Measurements from ENCODE around the gene NPIPB8. TPM values are rescaled to one million over a fixed set of nuclear protein-coding genes. Genes with fewer than 3 reads are reported as not detected.
"Not testable (repeated sequence)": the region's sequence is repeated elsewhere in the genome, so short reads cannot be mapped to it uniquely, and the experiment has no call there.

The NPIPB8 gene
- total RNA-seq, 1 donor from 2014 or later, result 0.21 TPM

GRCh38 chr16:28607116-28607623 is 30.7 kb upstream of the NPIPB8 start:
- no peak for DNase-seq

GRCh38 chr16:28607681-28608495 is 30.0 kb upstream of the NPIPB8 start:
- DNase-seq, result not testable (repeated sequence)

- not testable (repeated sequence) for DNase-seq
Observed at GRCh38 chr16:28608496-28608808, 29.4 kb upstream of the NPIPB8 start.

- DNase-seq, result not testable (repeated sequence)
Observed at GRCh38 chr16:28608867-28609596, 28.8 kb upstream of the NPIPB8 start.

DNA sequence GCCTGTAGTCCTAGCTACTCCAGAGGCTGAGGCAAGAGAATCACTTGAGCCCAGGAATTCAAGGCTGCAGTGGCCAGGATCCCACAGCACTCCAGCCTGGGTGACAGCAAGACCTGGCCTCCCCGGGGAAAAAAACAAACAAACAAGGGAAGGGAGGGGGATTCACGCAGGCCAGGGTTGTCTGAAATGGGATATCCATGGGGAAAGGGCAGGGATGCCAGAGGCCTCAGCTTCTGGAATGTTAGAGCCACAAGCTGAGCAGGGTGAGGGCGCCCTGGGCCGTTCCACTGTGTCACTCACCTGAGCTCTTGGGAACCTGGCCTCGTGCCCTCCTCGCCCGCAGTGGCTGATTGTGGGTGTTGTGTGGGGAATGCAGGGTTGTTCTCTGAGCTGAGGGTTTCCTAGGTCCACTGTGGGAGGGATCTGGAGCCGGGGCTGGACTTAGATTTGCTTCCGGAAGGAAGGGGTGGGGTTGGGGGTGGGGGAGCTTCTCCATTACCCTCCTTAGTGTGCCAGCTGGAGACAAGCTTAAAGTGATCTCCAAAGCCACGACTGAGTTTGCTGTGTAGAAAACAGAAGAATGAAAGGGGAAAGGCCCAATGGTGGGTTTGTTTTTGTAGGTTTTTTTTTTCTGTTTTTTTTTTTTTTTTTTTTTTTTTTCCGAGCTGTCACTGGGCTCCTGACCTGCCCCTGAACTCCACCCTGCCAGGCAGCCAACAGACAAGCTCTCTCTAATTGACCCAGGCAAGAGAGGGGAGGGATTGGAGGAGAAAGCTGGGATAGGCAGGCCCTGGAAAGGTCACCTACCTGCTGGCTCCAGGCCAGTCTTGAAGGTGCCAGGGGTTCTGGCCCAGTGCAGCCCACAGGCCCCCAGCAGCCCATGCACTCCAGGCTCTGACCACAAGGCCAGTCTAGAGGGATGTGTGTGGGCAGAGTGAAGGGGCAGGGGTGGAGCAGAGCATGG is 28.0 kb upstream of the NPIPB8 start, which contains the start of gene SULT1A1:
TSS of gene SULT1A1 (minus strand) at position 414 of the 964 bp plus-strand sequence. CDS start 1,189 bp downstream, outside the sequence.
- DNase-seq, result peak; percentile 60

GRCh38 chr16:28610595-28611191 is 27.2 kb upstream of the NPIPB8 start:
- no peak for DNase-seq

DNA sequence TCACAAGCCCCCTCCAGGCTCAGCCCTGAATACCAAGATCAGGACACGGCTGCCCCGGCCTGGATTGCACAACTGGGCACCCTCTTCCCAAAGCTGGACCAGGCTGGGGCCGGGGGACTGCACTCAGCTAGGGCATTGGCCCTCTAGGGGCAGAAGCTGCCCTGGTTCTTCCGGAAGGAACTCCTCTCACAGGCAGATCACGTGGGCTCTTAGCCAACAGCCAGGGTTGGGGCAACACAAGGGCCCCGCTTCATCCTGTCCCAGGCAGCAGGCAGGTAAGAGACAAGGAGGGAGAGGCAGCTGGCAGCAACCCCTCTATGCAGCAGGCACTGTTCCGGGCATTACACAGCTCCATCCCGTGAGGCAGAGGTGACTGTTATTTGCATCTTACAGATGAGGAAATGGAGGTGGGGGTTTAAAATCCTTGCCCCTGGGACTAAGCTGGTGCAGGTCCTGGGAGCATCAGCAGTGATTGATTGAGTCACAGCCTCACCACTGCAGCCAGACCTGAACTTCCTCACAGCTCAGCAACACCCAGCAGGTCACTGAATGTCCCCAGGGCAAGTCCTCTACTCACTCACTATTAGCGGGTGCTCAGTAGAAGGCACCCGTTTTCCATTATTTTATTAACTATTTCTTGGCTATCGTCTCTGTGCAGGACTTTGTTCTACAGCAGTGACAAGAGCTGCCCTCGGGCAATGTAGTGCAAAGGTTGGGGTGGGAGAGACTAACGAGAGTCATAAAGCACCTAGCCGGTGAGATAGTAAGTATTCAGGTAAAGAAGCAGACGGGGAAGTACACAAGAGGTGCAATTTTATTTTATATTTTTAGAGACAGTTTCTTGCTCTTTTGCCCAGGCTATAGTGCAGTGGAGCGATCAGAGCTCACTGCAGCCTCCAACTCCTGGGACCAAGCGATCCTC is 25.2 kb upstream of the NPIPB8 start:
- DNase-seq, result not testable (repeated sequence)

DNA sequence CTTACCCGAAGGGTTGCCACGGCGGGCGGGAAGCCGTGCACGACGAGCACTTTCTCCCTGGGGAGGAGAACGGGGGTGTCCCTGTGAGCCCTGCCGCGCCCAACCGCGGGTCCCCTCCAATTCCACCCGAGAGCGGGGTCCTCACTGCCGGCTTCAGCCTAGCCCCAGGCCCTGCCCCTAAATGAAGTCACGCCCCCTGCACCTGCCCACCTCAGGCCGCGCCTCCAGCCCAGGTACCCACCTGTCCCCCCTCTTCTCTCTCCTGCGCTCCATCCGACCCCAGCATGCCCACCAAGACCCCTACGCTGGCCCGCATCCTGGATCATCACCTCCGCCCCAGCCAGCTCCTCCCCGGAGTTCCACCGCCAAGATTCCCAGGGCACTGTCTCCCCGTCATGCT is 24.0 kb upstream of the NPIPB8 start:
- DNase-seq, result not testable (repeated sequence)

- DNase-seq, result not testable (repeated sequence)
Observed at GRCh38 chr16:28614561-28614960, 23.3 kb upstream of the NPIPB8 start.

DNA sequence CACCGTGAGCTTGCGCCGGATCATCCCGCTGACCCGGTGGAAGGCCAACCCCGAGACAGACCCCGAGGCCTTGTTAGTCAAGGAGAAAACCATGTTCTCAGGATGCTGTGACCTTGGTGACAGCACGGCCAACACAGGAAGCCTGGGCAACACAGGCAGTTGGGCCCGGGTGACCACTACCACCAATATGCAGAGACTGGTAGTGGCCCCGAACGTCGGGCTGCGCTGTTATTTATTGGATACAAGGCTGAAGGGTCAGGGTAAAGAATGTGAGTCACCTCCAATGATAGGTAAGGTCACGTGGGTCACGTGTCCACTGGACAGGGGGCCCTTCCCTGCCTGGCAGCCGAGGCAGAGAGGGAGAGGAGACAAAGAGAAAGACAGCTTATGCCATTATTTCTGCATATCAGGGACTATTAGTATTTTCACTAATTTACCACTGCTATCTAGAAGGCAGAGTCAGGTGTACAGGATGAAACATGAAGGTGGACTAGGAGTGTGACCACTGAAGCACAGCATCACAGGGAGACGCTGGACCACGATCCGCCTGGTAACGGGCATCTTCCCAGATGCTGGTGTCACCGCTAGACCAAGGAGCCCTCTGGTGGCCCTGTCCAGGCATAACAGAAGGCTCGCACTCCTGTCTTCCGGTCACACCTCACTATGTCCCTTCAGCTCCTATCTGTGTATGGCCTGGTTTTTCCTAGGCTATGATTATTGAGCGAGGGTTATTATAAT is 22.2 kb upstream of the NPIPB8 start:
- peak; percentile 51 for DNase-seq

- DNase-seq, result not testable (repeated sequence)
Observed at GRCh38 chr16:28616224-28616577, 21.7 kb upstream of the NPIPB8 start.

GRCh38 chr16:28616636-28617035 is 21.2 kb upstream of the NPIPB8 start:
- DNase-seq, result no peak

DNA sequence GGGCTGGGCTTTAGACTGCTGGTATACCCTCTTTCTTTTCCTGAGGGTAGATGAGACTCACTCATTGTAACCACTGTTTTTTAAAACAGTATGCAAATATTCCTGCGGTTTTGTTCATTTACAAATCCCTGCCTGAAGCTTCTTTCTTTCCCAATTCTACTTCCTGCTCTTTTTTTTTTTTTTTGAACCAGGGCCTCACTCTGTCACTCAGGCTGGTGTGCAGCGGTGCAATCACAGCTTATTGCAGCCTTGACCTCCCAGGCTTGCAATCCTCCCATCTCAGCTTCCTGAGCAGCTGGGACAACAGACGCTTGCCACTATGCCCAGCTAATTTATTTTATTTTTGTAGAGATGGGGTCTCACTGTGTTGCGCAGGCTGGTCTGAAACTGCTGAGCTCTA is 20.0 kb upstream of the NPIPB8 start:
- no peak for DNase-seq

- not testable (repeated sequence) for DNase-seq
Observed at GRCh38 chr16:28620316-28620715, 17.5 kb upstream of the NPIPB8 start.

GRCh38 chr16:28621481-28622155 is 16.2 kb upstream of the NPIPB8 start:
- no peak for DNase-seq

DNA sequence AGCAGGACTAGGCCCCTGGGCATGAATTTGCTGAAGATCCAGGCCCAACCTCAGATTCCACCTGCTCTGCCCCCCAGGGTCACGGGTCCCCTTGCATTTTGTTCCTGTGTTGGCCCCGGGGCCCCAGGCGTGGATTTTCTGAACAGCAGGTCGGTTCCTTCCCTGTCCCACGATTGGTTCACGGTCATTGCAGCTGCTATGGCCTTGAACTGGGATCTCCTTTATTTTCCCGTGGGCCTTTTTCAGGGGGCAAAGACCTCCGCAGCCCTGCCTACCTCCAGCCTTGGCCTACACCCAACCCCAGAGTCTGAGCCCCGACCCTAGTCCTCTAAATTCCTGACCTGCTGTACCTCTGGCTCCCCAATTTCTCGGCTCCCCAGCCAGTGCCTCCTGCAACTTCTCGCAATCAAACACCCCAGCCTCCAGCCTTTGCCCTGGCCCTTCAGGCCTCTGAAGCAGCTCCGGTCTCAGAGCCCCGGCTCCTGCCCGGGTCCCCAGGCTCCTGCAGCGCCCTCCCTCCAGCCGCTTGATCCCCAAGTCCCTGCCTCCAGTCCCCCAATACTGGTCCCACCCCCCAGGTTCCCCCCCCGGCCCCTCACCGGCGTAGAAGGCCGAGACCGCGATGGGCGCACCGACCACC is 15.2 kb upstream of the NPIPB8 start:
- not testable (repeated sequence) for DNase-seq

DNA sequence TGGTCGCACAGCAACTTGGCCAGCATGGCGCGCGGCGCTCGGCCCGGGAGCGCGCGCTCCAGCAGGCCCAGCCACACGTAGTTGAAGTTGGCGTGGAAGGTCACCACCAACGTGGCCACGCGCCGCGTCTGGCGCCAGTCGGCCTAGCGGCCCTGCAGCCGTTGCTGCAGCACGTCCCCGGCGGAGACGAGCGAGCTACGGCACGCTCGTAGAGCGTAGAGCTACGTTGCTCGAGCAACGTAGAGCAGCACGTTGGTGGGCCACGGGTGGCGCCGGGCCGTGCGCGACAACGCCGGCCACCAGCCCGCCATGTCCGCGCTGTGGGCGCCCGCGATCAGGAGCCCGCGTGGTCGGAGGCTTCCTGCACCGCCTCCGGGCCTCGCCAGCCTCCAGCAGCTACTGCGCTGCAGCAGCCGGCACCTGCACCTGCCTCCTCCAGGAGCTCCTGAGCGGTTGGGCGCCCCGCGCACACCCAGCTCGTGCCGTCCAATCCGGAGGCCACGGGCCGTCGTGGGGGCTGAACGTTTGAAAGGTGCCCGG is 14.6 kb upstream of the NPIPB8 start:
- DNase-seq, result peak; percentile 23

DNA sequence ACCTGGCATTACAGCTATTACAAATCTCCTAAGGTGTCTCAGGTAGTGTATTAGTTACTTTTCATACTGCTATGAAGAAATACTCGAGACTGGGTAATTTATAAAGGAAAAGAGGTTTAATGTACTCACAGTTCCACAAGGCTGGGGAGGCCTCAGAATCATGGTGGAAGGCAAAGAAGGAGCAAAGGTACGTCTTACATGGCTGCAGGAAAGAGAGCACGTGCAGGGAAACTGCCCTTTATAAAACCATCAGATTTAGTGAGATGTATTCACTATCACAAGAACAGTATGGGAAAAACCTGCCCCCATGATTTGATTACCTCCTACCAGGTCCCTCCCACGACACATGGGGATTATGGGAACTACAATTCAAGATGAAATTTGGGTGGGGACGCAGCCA is 7.0 kb upstream of the NPIPB8 start:
- DNase-seq, result not testable (repeated sequence)
